ENCODE results near the gene WDR82. TPM values are rescaled to one million over a fixed set of nuclear protein-coding genes. Genes with fewer than 3 reads are reported as not detected.

The WDR82 gene
- total RNA-seq, 2 experiments from 2014 or later = 131 TPM

DNA sequence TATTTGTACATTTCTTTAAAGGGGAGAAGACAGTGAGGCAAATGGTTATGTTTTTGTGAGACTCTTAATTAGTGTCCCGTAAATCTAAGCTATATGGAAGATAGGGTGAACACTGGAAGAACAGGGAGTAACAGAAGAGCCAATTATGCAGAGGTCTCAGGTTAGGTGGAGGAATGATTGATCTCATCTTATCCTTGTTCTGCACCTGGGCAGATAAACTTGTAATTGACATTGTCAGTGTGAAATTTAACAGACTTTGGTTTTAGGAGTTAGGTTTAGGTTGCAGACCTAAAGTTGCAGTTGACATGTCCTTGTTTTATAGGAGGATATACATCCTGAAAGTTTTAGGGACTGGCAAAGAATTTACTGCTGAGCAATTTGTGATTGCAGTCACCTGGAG lies 36.4 kb downstream of the WDR82 start:
- POLR2A ChIA-PET = interaction anchor here (0.7 to 20.7 kb wide), 3 partner anchors 11 to 41 kb away, joined by 3 to 400 read pairs (median 18); partner anchors contain the start of genes GLYCTK and WDR82

DNA sequence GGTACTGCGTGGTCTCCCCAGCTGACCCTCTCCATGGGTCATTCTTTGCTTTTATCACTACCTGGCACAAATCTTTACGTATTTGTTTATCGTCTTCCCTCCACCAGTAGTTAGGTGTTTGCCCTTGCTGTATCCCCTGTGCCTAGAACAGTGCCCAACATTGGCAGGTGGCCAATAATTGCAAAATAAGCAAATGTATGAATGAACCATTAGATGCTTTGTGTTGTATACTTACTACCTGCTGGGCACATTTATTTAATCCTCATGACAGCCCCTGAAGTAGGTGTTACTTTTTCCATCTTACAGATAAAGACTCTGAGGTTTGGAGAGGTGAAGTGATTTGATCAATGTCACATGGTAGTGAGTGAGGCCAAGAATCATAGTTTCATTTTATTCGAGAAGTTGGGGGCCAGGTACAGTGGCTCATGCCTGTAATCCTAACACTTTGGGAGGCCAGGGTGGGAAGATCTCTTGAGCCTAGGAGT lies 37.5 kb downstream of the WDR82 start:
- CTCF ChIA-PET = interaction anchor here (0.7 to 13.1 kb wide), 16 partner anchors 8 to 172 kb away, joined by 3 to 143 read pairs (median 6); partner anchors contain the start of genes GLYCTK and WDR82
- ATAC-seq (no peak), DNase-seq (no peak)
- Mint-ChIP-seq H3K27ac (peak overlapping the region; percentile 96), H3K36me3 (ENCODE audit: low read depth) (peaks cover 48% of the 10 kb centered on the region), H3K27me3 (ENCODE audit: low read depth) (no peaks in the 10 kb centered on the region), H3K4me3 (peak overlapping the region; percentile 96), H3K9me3 (ENCODE audit: insufficient read depth) (no peaks in the 10 kb centered on the region), H3K4me1 (ENCODE audit: low read depth) (peaks cover 70% of the 10 kb centered on the region)
- POLR2A ChIA-PET = interaction anchor here (1.1 to 20.7 kb wide), 5 partner anchors 8 to 42 kb away, joined by 6 to 400 read pairs (median 32); partner anchors contain the start of genes GLYCTK and WDR82

More for the DNA sequence above, 36.4 kb downstream of the WDR82 start:
- CTCF ChIA-PET = interaction anchor here (1.2 to 13.1 kb wide), 8 partner anchors 10 to 97 kb away, joined by 3 to 143 read pairs (median 9); partner anchors contain the start of gene WDR82
- peak overlapping the region; percentile 27 for H3K27ac Mint-ChIP-seq
- H3K4me1 Mint-ChIP-seq (ENCODE audit: low read depth) = peaks cover 66% of the 10 kb centered on the region
- DNase-seq (no peak), ATAC-seq (no peak)
- no peaks in the 10 kb centered on the region for H3K9me3 Mint-ChIP-seq (ENCODE audit: insufficient read depth)
- H3K36me3 Mint-ChIP-seq (ENCODE audit: low read depth) = peaks cover 51% of the 10 kb centered on the region
- no peak overlapping the region for H3K4me3 Mint-ChIP-seq
- H3K27me3 Mint-ChIP-seq (ENCODE audit: low read depth) = no peaks in the 10 kb centered on the region

DNA sequence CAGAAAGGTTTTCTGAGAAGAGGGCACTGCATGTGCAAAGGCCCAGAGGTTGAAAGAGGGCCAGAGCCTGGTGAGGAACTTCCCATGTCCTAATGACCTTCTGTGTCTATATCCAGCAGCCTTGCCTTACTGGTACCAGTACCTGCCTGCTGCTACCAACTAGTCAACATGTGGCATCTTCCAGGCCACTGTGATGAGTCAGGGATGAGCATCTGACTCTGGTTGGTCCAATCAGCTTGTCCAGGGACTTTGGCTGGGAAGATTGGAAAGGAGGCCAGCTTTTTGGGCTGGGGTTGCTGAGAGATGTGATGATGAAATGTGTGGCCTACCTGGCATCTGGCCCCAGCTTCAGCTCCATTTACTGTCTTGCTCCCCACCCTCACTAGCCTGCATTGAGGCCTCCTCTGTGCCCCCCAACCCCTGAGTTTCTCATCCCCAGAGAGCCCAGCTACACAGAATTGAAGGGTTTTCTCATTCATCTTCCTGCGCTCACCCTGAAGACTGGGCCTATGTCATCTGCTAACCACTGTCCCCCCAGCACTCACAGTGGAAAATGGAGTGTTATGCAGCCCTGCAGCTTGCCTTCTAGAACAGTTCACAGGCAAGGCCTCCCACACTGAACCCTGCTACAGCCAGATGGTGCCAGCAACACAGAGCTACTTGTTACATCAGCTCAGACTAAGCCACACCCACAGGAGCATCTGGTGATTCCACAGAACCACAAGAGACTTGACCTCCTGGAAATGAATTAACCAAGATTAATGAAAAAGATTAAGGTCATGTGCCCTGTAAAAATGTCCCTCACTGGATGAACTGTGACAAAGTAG lies 38.2 kb downstream of the WDR82 start:
- DNase-seq (peak; percentile 80), ATAC-seq (peak; percentile 34)
- ChIA-PET CTCF (interaction anchor here (0.7 to 13.1 kb wide), 14 partner anchors 8 to 172 kb away, joined by 3 to 143 read pairs (median 9); partner anchors contain the start of genes GLYCTK and WDR82), POLR2A (interaction anchor here (1.1 to 20.7 kb wide), 5 partner anchors 8 to 43 kb away, joined by 6 to 400 read pairs (median 32); partner anchors contain the start of genes GLYCTK and WDR82)
- H3K4me3 Mint-ChIP-seq = peak overlapping the region; percentile 96
- H3K36me3 Mint-ChIP-seq (ENCODE audit: low read depth) = peaks cover 54% of the 10 kb centered on the region
- H3K4me1 Mint-ChIP-seq (ENCODE audit: low read depth) = peaks cover 75% of the 10 kb centered on the region
- peak overlapping the region; percentile 96 for H3K27ac Mint-ChIP-seq
- no peaks in the 10 kb centered on the region for H3K27me3 Mint-ChIP-seq (ENCODE audit: low read depth)
- H3K9me3 Mint-ChIP-seq (ENCODE audit: insufficient read depth) = no peaks in the 10 kb centered on the region

DNA sequence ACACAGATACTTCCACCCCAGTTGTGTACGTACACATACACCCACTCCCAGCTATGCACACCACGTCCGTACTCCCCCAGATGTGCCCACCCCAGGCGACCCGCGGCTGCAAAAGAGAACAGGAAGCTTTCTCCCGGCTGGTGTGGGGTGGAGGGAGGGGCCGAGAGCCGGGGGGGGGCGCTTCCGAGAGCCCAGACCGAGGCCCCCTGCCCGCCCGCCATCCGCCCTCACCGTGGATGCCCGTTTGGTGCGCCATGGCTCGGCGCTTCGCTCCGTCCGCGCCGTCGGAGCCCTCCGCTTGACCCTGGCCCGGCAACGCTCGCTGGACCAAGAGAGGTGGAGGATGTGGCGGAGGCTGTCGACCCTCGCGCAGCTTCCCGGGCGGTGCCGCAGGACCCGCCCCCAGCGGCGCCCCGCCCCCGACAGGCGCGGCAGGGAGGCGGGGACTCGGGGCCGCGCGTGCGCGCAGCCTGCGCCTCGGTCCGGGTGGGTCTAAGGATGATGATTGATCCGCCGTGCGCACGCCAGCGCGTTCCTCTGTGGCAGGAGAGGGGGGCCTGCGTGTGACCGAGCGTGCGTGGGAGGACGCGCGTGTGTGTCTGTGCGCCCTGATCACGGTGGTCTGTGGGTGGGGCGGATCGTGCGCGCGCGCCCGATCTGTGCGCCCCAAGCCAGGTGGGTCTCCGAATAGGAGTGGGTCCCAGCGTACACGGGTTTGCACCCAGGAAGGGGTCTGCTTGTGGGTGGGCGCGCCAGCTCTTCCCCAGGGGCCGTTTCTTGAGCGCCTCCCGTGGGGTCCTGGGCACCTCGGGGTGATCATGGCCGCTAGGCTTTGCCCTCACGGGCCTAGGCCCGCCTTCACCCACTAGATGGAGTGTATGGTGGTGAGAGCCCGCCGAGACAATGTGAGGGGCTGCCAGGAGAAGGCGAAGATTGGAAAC lies 39.4 kb downstream of the WDR82 start, which contains the start of gene TWF2:
Gene TWF2 (minus strand): TSS at position 398 of the 941 bp plus-strand sequence. CDS start 142 bp downstream, at position 256.
- Mint-ChIP-seq H3K4me1 (ENCODE audit: low read depth) (peaks cover 73% of the 10 kb centered on the region), H3K4me3 (peak within 1 kb of the TSS; percentile 96), H3K9me3 (ENCODE audit: insufficient read depth) (no peaks in the 10 kb centered on the region), H3K27me3 (ENCODE audit: low read depth) (no peaks in the 10 kb centered on the region), H3K36me3 (ENCODE audit: low read depth) (peaks cover 56% of the 10 kb centered on the region), H3K27ac (peak within 1 kb of the TSS; percentile 96)
- DNase-seq (peak; percentile 85), ATAC-seq (peak; percentile 83)
- ChIA-PET POLR2A (interaction anchor here (0.5 to 20.7 kb wide), 11 partner anchors 9 to 1900 kb away, joined by 3 to 400 read pairs (median 4); partner anchors contain the start of genes GLYCTK, TLR9 and WDR82), CTCF (interaction anchor here (0.9 to 13.1 kb wide), 9 partner anchors 13 to 100 kb away, joined by 3 to 176 read pairs (median 13); partner anchors contain the start of genes TLR9 and WDR82)

DNA sequence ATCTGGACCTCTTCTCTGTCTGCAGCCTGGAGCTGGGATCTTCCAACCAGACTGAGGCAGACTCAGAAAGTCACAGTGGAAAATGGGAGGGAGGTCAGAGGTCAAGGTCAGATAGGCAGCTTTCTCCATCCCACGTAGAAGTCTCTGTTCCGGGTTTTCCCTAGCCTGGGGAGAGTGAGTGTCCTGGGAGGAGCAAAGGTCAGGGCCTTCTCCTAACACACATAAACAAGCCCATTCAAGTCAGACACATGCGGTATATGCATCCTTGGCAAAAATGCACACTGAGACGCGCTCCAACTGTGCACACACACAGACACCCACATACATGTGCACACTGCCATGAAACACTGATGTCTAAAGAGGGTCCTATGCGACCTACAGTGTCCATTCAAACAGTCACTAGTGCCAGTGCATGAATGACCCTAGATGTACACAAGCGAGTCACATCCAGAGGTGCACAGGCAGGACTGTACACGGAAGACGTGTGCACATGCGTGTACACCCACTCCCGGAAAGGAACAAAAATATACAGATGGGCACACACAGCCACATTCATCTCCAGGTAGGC lies 40.2 kb downstream of the WDR82 start:
- peaks cover 72% of the 10 kb centered on the region for H3K4me1 Mint-ChIP-seq (ENCODE audit: low read depth)
- POLR2A ChIA-PET = interaction anchor here (0.8 to 20.7 kb wide), 10 partner anchors 10 to 1899 kb away, joined by 3 to 400 read pairs (median 9); partner anchors contain the start of genes GLYCTK, TLR9 and WDR82
- peaks cover 58% of the 10 kb centered on the region for H3K36me3 Mint-ChIP-seq (ENCODE audit: low read depth)
- peak overlapping the region; percentile 96 for H3K4me3 Mint-ChIP-seq
- CTCF ChIA-PET = interaction anchor here (0.9 to 13.1 kb wide), 9 partner anchors 13 to 101 kb away, joined by 3 to 176 read pairs (median 13); partner anchors contain the start of genes TLR9 and WDR82
- H3K27me3 Mint-ChIP-seq (ENCODE audit: low read depth) = no peaks in the 10 kb centered on the region
- no peak for DNase-seq
- no peaks in the 10 kb centered on the region for H3K9me3 Mint-ChIP-seq (ENCODE audit: insufficient read depth)
- ATAC-seq = no peak
- peak overlapping the region; percentile 95 for H3K27ac Mint-ChIP-seq

DNA sequence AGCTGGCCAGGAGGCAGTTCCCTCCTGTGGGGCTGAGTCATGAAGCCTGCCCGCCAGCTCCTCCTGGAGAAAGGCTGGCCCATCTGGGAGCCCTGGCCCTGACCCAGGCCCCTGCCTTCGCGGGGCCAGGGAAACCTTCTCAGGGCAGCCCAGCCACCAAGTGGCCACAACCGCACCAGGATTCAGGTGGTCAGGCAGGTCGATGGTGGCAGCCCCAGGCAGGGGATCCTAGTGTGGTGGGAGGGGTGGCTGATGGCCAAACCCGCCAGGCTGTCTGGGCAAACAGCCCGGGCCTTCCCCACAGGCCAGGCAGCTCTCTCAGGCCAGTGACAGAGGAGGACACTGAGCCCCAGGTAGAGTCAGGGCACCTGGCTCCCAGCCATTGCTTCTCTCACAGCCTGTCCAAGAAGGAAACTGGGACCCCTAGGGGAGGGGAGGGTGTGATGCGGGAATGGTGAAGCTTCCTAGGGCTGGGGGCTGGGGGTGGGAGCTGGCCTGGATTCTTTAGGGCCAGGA lies 40.7 kb downstream of the WDR82 start:
- ChIA-PET CTCF (interaction anchor here (1.2 to 13.1 kb wide), 6 partner anchors 10 to 102 kb away, joined by 3 to 176 read pairs (median 36); partner anchors contain the start of genes TLR9 and WDR82), POLR2A (interaction anchor here (1.8 to 20.7 kb wide), 5 partner anchors 11 to 45 kb away, joined by 4 to 400 read pairs (median 17); partner anchors contain the start of genes GLYCTK, TLR9 and WDR82)
- no peak for ATAC-seq
- Mint-ChIP-seq H3K9me3 (ENCODE audit: insufficient read depth) (no peaks in the 10 kb centered on the region), H3K4me3 (peak overlapping the region; percentile 96), H3K36me3 (ENCODE audit: low read depth) (peaks cover 59% of the 10 kb centered on the region), H3K27me3 (ENCODE audit: low read depth) (no peaks in the 10 kb centered on the region), H3K4me1 (ENCODE audit: low read depth) (peaks cover 73% of the 10 kb centered on the region), H3K27ac (peak overlapping the region; percentile 71)
- no peak for DNase-seq

DNA sequence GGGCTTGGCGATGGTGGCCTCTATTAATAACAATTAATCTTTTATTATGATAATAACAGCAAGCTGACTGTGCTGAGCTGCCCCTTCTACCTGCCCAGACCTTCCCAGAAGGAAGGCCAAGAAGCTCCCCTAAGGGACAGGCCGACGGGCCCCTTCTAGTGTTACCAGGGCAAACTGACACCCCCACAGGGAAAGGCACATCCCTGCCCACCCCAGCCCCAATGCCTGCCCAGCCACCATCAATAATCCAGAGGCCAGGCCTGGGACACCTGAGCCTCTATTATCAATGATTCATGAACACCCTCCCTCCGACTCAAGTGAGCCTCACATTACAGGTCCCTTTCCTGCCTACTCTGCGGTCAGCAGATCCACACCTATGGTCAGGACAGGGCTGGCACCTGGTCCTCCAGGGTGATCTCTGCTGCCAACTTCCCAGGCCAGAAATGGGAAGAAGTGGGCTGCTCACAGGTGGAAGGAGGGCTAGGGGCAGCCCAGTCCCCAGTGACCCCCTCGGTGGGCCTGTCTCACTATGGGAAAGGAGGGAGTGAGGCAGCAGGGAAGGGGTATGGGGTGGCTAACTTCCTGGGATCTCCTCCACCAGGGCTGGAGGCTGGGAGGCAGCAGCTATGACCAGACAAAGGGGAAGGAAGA lies 41.3 kb downstream of the WDR82 start:
- H3K4me1 Mint-ChIP-seq (ENCODE audit: low read depth) = peaks cover 76% of the 10 kb centered on the region
- H3K27me3 Mint-ChIP-seq (ENCODE audit: low read depth) = no peaks in the 10 kb centered on the region
- no peaks in the 10 kb centered on the region for H3K9me3 Mint-ChIP-seq (ENCODE audit: insufficient read depth)
- peak overlapping the region; percentile 71 for H3K27ac Mint-ChIP-seq
- CTCF ChIA-PET = interaction anchor here (1.2 to 13.1 kb wide), 7 partner anchors 11 to 102 kb away, joined by 3 to 176 read pairs (median 34); partner anchors contain the start of genes TLR9 and WDR82
- DNase-seq = no peak
- no peak for ATAC-seq
- peaks cover 61% of the 10 kb centered on the region for H3K36me3 Mint-ChIP-seq (ENCODE audit: low read depth)
- POLR2A ChIA-PET = interaction anchor here (0.9 to 20.7 kb wide), 6 partner anchors 11 to 59 kb away, joined by 3 to 400 read pairs (median 16); partner anchors contain the start of genes GLYCTK, TLR9 and WDR82
- H3K4me3 Mint-ChIP-seq = peak overlapping the region; percentile 96

DNA sequence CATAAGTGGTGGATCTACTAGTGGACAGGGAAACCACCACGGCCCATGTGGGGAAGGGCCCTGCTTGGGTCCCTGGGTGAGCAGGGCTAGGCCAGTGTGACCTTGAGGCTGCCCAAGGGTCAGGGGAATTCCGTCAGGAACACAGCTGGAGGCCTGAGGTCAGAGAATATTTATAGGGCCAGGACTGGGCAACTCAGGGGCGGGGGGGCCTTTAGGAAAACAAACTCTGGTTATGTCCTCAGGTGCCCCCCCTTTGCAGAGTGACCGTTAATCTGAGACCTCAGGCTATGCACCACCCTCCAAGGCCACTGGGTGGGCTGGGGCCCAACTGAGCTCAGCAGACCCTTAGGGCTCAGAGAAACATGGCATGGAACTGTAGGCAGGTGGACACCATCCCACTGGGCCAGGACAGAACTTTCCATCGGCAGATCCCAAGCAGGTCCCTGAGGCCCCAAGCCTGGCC lies 42.0 kb downstream of the WDR82 start:
- DNase-seq = no peak
- peaks cover 61% of the 10 kb centered on the region for H3K36me3 Mint-ChIP-seq (ENCODE audit: low read depth)
- ATAC-seq = no peak
- ChIA-PET POLR2A (interaction anchor here (0.5 to 20.7 kb wide), 7 partner anchors 12 to 760 kb away, joined by 3 to 400 read pairs (median 6); partner anchors contain the start of genes GLYCTK and WDR82), CTCF (interaction anchor here (1.2 to 13.1 kb wide), 6 partner anchors 11 to 103 kb away, joined by 4 to 176 read pairs (median 36); partner anchors contain the start of genes TLR9 and WDR82)
- peaks cover 76% of the 10 kb centered on the region for H3K4me1 Mint-ChIP-seq (ENCODE audit: low read depth)
- no peaks in the 10 kb centered on the region for H3K9me3 Mint-ChIP-seq (ENCODE audit: insufficient read depth)
- H3K4me3 Mint-ChIP-seq = peak overlapping the region; percentile 36
- peak overlapping the region; percentile 52 for H3K27ac Mint-ChIP-seq
- no peaks in the 10 kb centered on the region for H3K27me3 Mint-ChIP-seq (ENCODE audit: low read depth)

Measured in activated CD8-positive, alpha-beta T cell treated with anti-CD3 and anti-CD28 coated beads, Interleukin-2, amount 10 ng/mL, durations not matched to agents 7 days and 5 days (primary cell).